H1 (cell line): ENCODE data around the gene RMDN3. TPM values are rescaled to one million over a fixed set of nuclear protein-coding genes. Genes with fewer than 3 reads are reported as not detected.

Experiments used
- CTCF ChIA-PET: fragments of 300-600 bp; sonication (Branson Sonifier 250); formaldehyde crosslinking; loops from one replicate; lab custom pipeline; 2021; ENCODE audit not compliant: partially characterized antibody; lab: Charles Lee
- POLR2A ChIA-PET: fragments of 300-600 bp; sonication (Branson Sonifier 250); formaldehyde crosslinking; loops from one replicate; lab custom pipeline; 2021; ENCODE audit warnings: inconsistent platforms; ENCODE audit not compliant: partially characterized antibody; lab: Charles Lee
- DNase-seq, 2 experiments: peaks; one replicate each; pipeline versions ENCODE4 v3.0.0 to v3.0.0-alpha.2; 2010 to 2022; ENCODE audit warnings: low spot score in 2 of 2, low read depth in 1 of 2, mixed read lengths in 1 of 2
- FAIRE-seq: peaks from 2 replicates; lab custom pipeline; 2011; peaks lifted over from hg19 to GRCh38; lab: Jason Lieb, UNC
- H2AFZ ChIP-seq: 2 replicates; pipeline ENCODE4 v1.8.1; 2012; ENCODE audit warnings: low read length, inconsistent platforms
- H2AK5ac ChIP-seq: 2 replicates; pipeline ENCODE4 v1.6.1; 2013; ENCODE audit warnings: low read depth, low read length
- H2BK120ac ChIP-seq: replicated peaks from 2 replicates; pipeline ENCODE3; 2013; ENCODE audit warnings: low read depth, low read length, inconsistent platforms
- H2BK12ac ChIP-seq: 2 replicates; pipeline ENCODE4 v1.6.1; 2013; ENCODE audit warnings: low read depth, low read length
- H2BK15ac ChIP-seq: 2 replicates; pipeline ENCODE4 v1.6.1; 2013; ENCODE audit warnings: low read length
- H2BK20ac ChIP-seq: 2 replicates; pipeline ENCODE4 v1.6.1; 2013; ENCODE audit warnings: low read length
- H2BK5ac ChIP-seq: 2 replicates; pipeline ENCODE4 v1.6.1; 2013; ENCODE audit warnings: low read depth, low read length
- H3K14ac ChIP-seq: 2 replicates; pipeline ENCODE4 v1.6.1; 2013; ENCODE audit warnings: inconsistent platforms; ENCODE audit not compliant: insufficient read length
- H3K18ac ChIP-seq: 2 replicates; pipeline ENCODE4 v1.6.1; 2013; ENCODE audit warnings: low read length; ENCODE audit errors: extremely low read depth
- H3K23ac ChIP-seq: 2 replicates; pipeline ENCODE4 v1.6.1; 2013; ENCODE audit warnings: inconsistent platforms; ENCODE audit not compliant: insufficient read length
- H3K23me2 ChIP-seq: 2 replicates; pipeline ENCODE4 v1.6.1; 2013; ENCODE audit warnings: low read depth, low read length
- H3K27ac ChIP-seq: 2 replicates; pipeline ENCODE4 v1.6.1; 2011; ENCODE audit warnings: low read depth, low read length, inconsistent platforms
- H3K27me3 ChIP-seq, 4 experiments: replicated peaks in 1 of 4; 1 replicate in 1 of 4; 2 replicates in 3 of 4; pipeline versions ENCODE4 v1.6.1 to v1.8.1; 2011 to 2013; ENCODE audit warnings: low read length in 3 of 4, mild to moderate bottlenecking in 3 of 4, inconsistent platforms in 2 of 4, mixed read lengths in 2 of 4, moderate library complexity in 1 of 4; ENCODE audit not compliant: control insufficient read depth in 3 of 4, insufficient read depth in 3 of 4; ENCODE audit errors: extremely low read depth in 1 of 4
- H3K36me3 ChIP-seq, 4 experiments: 2 replicates each; pipeline versions ENCODE4 v1.6.1 to v1.8.1; 2011 to 2013; ENCODE audit warnings: mild to moderate bottlenecking in 4 of 4, low read length in 3 of 4, moderate library complexity in 2 of 4, control low read depth in 1 of 4, inconsistent platforms in 1 of 4; ENCODE audit not compliant: insufficient read depth in 4 of 4, control insufficient read depth in 2 of 4
- H3K4ac ChIP-seq: replicated peaks from 2 replicates; pipeline ENCODE3; 2013; ENCODE audit warnings: low read length, low read depth, mixed read lengths, inconsistent platforms; ENCODE audit not compliant: insufficient read length
- H3K4me1 ChIP-seq, 4 experiments: replicated peaks in 1 of 4; 1 replicate in 1 of 4; 2 replicates in 3 of 4; pipeline versions ENCODE4 v1.6.1 to v1.8.1; 2011 to 2013; ENCODE audit warnings: low read length in 3 of 4, inconsistent platforms in 2 of 4, mixed read lengths in 1 of 4; ENCODE audit not compliant: insufficient read depth in 4 of 4, control insufficient read depth in 3 of 4
- H3K4me2 ChIP-seq, 2 experiments: 2 replicates each; pipeline versions ENCODE4 v1.6.1 to v1.8.1; 2011 to 2013; ENCODE audit warnings: low read depth in 2 of 2, low read length in 2 of 2, control low read depth in 1 of 2, inconsistent platforms in 1 of 2, mild to moderate bottlenecking in 1 of 2; ENCODE audit not compliant: insufficient read depth in 1 of 2
- H3K4me3 ChIP-seq, 4 experiments: fragments of 200-600, 300-600 bp in 1 of 4; sonication (generic), shearing (Covaris generic), sonication (Bioruptor Twin) in 1 of 4; 2 replicates each; pipeline versions ENCODE4 v1.5.1 to v1.8.1; 2011 to 2016; ENCODE audit warnings: low read length in 4 of 4, low read depth in 3 of 4, control low read depth in 2 of 4, inconsistent platforms in 2 of 4, mild to moderate bottlenecking in 2 of 4, mixed read lengths in 1 of 4, moderate library complexity in 1 of 4; ENCODE audit not compliant: insufficient read depth in 2 of 4; ENCODE audit errors: extremely low read depth in 1 of 4
- H3K56ac ChIP-seq: replicated peaks from 2 replicates; pipeline ENCODE3; 2013; ENCODE audit warnings: low read depth, mild to moderate bottlenecking, mixed read lengths, low read length, inconsistent platforms; ENCODE audit not compliant: insufficient read length
- H3K79me1 ChIP-seq: 2 replicates; pipeline ENCODE4 v1.6.1; 2013; ENCODE audit warnings: low read depth, low read length, control low read depth
- H3K79me2 ChIP-seq, 2 experiments: 2 replicates each; pipeline versions ENCODE4 v1.6.1 to v1.8.1; 2012 to 2013; ENCODE audit warnings: low read length in 2 of 2, mild to moderate bottlenecking in 2 of 2, inconsistent platforms in 1 of 2; ENCODE audit not compliant: insufficient read depth in 2 of 2, control insufficient read depth in 1 of 2
- H3K9ac ChIP-seq, 4 experiments: replicated peaks in 1 of 4; 1 replicate in 1 of 4; 2 replicates in 3 of 4; pipeline versions ENCODE4 v1.6.1 to v1.8.1; 2011 to 2013; ENCODE audit warnings: low read depth in 3 of 4, low read length in 3 of 4, control low read depth in 2 of 4, mild to moderate bottlenecking in 2 of 4, moderate library complexity in 2 of 4, inconsistent platforms in 1 of 4; ENCODE audit errors: extremely low read depth in 1 of 4
- H3K9me3 ChIP-seq, 2 experiments: 2 replicates each; pipeline versions ENCODE4 v1.6.1 to v1.8.1; 2012 to 2013; ENCODE audit warnings: mild to moderate bottlenecking in 2 of 2, moderate library complexity in 2 of 2, control low read depth in 1 of 2, inconsistent platforms in 1 of 2, low read depth in 1 of 2, low read length in 1 of 2, mixed read lengths in 1 of 2; ENCODE audit not compliant: insufficient read depth in 2 of 2
- H4K20me1 ChIP-seq, 2 experiments: replicated peaks in 1 of 2; 2 replicates each; pipeline versions ENCODE3 to v1.8.1; 2011 to 2013; ENCODE audit warnings: inconsistent platforms in 2 of 2, low read length in 2 of 2, mild to moderate bottlenecking in 1 of 2; ENCODE audit not compliant: insufficient read depth in 2 of 2, control insufficient read depth in 1 of 2
- H4K5ac ChIP-seq: 2 replicates; pipeline ENCODE4 v1.6.1; 2013; ENCODE audit warnings: low read length, low read depth, mixed read lengths, inconsistent platforms; ENCODE audit not compliant: insufficient read length
- H4K8ac ChIP-seq: 2 replicates; pipeline ENCODE4 v1.8.0; 2013; ENCODE audit warnings: mild to moderate bottlenecking, moderate library complexity, low read length, inconsistent platforms; ENCODE audit not compliant: insufficient read depth; ENCODE audit errors: extremely low read depth
- H4K91ac ChIP-seq: replicated peaks from 2 replicates; pipeline ENCODE3; 2013; ENCODE audit warnings: low read length, mixed read lengths, inconsistent platforms; ENCODE audit not compliant: insufficient read length
- BRCA1 ChIP-seq: IDR thresholded peaks from 2 replicates; pipeline ENCODE4 v1.6.1; 2012; ENCODE audit warnings: low read depth, low read length, improper control_type of control experiment
- CEBPB ChIP-seq: IDR thresholded peaks from 2 replicates; pipeline ENCODE4 v1.6.1; 2012; ENCODE audit warnings: low read depth, low read length
- CHD1 ChIP-seq: IDR thresholded peaks from 2 replicates; pipeline ENCODE4 v1.6.1; 2012; ENCODE audit warnings: low read depth, low read length, improper control_type of control experiment
- CREB1 ChIP-seq: IDR thresholded peaks from 2 replicates; pipeline ENCODE4 v1.6.1; 2012; ENCODE audit warnings: inconsistent platforms
- EP300 ChIP-seq, 2 experiments: IDR thresholded peaks; 1 replicate in 1 of 2; 2 replicates in 1 of 2; pipeline ENCODE4 v1.6.1; 2011 to 2012; ENCODE audit warnings: low read depth in 2 of 2, low read length in 2 of 2, mild to moderate bottlenecking in 2 of 2, borderline replicate concordance in 1 of 2, inconsistent platforms in 1 of 2, moderate library complexity in 1 of 2
- KDM4A ChIP-seq: IDR thresholded peaks from one replicate; pipeline ENCODE4 v1.7.1; 2012; ENCODE audit warnings: low read depth, mild to moderate bottlenecking, moderate library complexity, low read length, inconsistent platforms; ENCODE audit not compliant: severe bottlenecking
- MAX ChIP-seq: IDR thresholded peaks from 2 replicates; pipeline ENCODE4 v1.6.1; 2012; ENCODE audit warnings: inconsistent platforms
- PHF8 ChIP-seq: fragments of 200-600 bp; sonication (generic); conservative IDR thresholded peaks from 2 replicates; pipeline ENCODE4 v1.7.1; 2012; ENCODE audit warnings: low read depth, mild to moderate bottlenecking, inconsistent platforms, low read length, moderate library complexity
- POLR2AphosphoS5 ChIP-seq: IDR thresholded peaks from 2 replicates; pipeline ENCODE4 v1.6.1; 2011; ENCODE audit warnings: low read depth, low read length
- SAP30 ChIP-seq: fragments of 300-600 bp; sonication (generic); IDR thresholded peaks from 2 replicates; pipeline ENCODE4 v1.7.1; 2012; ENCODE audit warnings: low read length, moderate library complexity, mild to moderate bottlenecking, inconsistent platforms; ENCODE audit not compliant: insufficient read depth, insufficient replicate concordance
- SIN3A ChIP-seq, 2 experiments: IDR thresholded peaks in 1 of 2; conservative IDR thresholded peaks in 1 of 2; 2 replicates each; pipeline ENCODE4 v1.6.1; 2011 to 2012; ENCODE audit warnings: low read length in 2 of 2, improper control_type of control experiment in 1 of 2, low read depth in 1 of 2, mild to moderate bottlenecking in 1 of 2
- SUZ12 ChIP-seq: fragments of 200-600 bp; sonication (generic); IDR thresholded peaks from 2 replicates; pipeline ENCODE4 v1.6.1; 2012; ENCODE audit warnings: mild to moderate bottlenecking, inconsistent platforms, low read length, moderate library complexity, mixed read lengths
- TAF1 ChIP-seq: IDR thresholded peaks from 2 replicates; pipeline ENCODE4 v1.6.1; 2011; ENCODE audit warnings: mild to moderate bottlenecking, low read depth, low read length
- YY1 ChIP-seq: IDR thresholded peaks from 2 replicates; pipeline ENCODE4 v1.6.1; 2011; ENCODE audit warnings: low read depth, mild to moderate bottlenecking, low read length
- WGBS, 2 experiments: shearing (Covaris generic) in 1 of 2; methylation state at CpG; one replicate each; pipeline versions ENCODE4 v1.1.6 to v1.1.7; 2013 to 2015; ENCODE audit warnings: low lambda C conversion rate in 2 of 2, mixed read lengths in 2 of 2, inconsistent platforms in 1 of 2, low coverage in 1 of 2, missing lambda C conversion rate in 1 of 2; ENCODE audit not compliant: insufficient replicate concordance in 2 of 2, insufficient coverage in 1 of 2, insufficient read length in 1 of 2; ENCODE audit errors: extremely low coverage in 1 of 2, missing lambda C conversion rate in 1 of 2; 5-methylcytosine and 5-hydroxymethylcytosine counted together
- polyA plus RNA-seq, 7 experiments: library from polyadenylated mRNA; depleted of rRNA in 3 of 7; stranded (reverse) in 5 of 7; unstranded in 2 of 7; fragments of >200 nt in 5 of 7; fragments of 200-250 nt in 2 of 7; gene quantifications; 1 replicate in 5 of 7; 2 replicates in 1 of 7; 4 replicates in 1 of 7; pipeline versions ENCODE4 v1.2.1 to v1.2.3, GENCODE V29; 2011 to 2013; ENCODE audit warnings: missing spikeins in 2 of 7, mixed read lengths in 2 of 7
- total RNA-seq: library from RNA; stranded (reverse); fragmentation: NEBNext Ultra II Directional; extraction: Animal tissue kit (Norgen Biotek cat#: 25700); gene quantifications from 2 replicates; pipeline ENCODE4 v1.2.1, GENCODE V29; 2021

RMDN3 gene
- total and polyA plus RNA-seq, 2 of the 8 experiments (the other 6 are each of a cell fraction or from before 2014, with no cell fraction given), result 10.8 to 24.1 TPM

DNA sequence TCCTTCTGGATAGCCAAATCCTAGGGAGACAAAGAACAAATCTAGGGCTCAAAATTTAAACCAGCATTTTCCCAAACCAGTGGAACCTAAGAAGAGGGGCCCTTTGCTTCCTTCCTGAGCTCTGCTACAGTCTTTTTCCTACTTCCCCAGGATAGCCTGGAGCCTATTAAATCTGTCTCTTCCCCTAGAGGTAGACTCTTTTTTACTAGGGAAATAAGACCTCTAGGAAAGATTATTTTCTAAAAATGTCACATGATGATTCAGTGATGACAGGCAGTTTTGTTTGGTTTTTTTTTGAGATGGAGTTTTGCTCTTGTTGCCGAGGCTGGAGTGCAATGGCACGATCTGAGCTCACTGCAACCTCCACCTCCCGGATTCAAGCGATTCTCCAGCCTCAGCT lies 18.5 kb downstream of the RMDN3 start:
- H3K23me2 ChIP-seq, result no peaks in the 10 kb centered on the region
- H3K4me2 ChIP-seq, result no peak overlapping the region
- H3K4me3 ChIP-seq, result no peak overlapping the region
- no peak overlapping the region for H2AFZ ChIP-seq
- H4K8ac ChIP-seq, result no peak overlapping the region
- no peak overlapping the region for H3K14ac ChIP-seq
- H2BK5ac ChIP-seq, result no peak overlapping the region
- H3K4ac ChIP-seq, result no peak overlapping the region
- ChIA-PET POLR2A (interaction anchor here (0.6 to 2.6 kb wide), 5 partner anchors 10 to 165 kb away, joined by 3 to 11 read pairs (median 5); partner anchors contain the start of genes RAD51 and SPINT1), CTCF (interaction anchor here (0.6 to 1.9 kb wide), 5 partner anchors 10 to 157 kb away, joined by 3 to 6 read pairs (median 3); partner anchors contain the start of gene VPS18)
- no peak overlapping the region for H2BK120ac ChIP-seq
- peaks cover 3 to 47% (median 28%) of the 10 kb centered on the region in 4 experiments; a peak in 6 of 8 replicates for H3K36me3 ChIP-seq
- H2BK20ac ChIP-seq, result no peak overlapping the region
- no peak overlapping the region for H4K91ac ChIP-seq
- no peaks in the 10 kb centered on the region for H3K9me3 ChIP-seq
- no peak overlapping the region for H3K27ac ChIP-seq
- H3K23ac ChIP-seq, result no peak overlapping the region
- no peak overlapping the region for H3K18ac ChIP-seq
- FAIRE-seq (no peak), DNase-seq (no peak)
- H2BK15ac ChIP-seq, result no peak overlapping the region
- H3K79me2 ChIP-seq, result no peaks in the 10 kb centered on the region
- WGBS, 2 experiments, result 90% methylated on average over 4 of the region's 4 CpGs; no CpG with 5 or more reads in 1 of the 2 experiments
- no peak overlapping the region for H3K56ac ChIP-seq
- no peaks in the 10 kb centered on the region for H3K27me3 ChIP-seq
- no peaks in the 10 kb centered on the region for H3K79me1 ChIP-seq
- H2AK5ac ChIP-seq, result no peak overlapping the region
- peaks cover 0 to 1% of the 10 kb centered on the region in 2 experiments for H4K20me1 ChIP-seq
- H3K9ac ChIP-seq, result no peak overlapping the region
- no peak overlapping the region for H2BK12ac ChIP-seq
- no peak overlapping the region for H4K5ac ChIP-seq
- peaks cover 12 to 18% (median 17%) of the 10 kb centered on the region in 4 experiments for H3K4me1 ChIP-seq
- TF ChIP-seq TAF1, result no peak
- no peak for TF ChIP-seq MAX
- TF ChIP-seq POLR2AphosphoS5, result no peak
- no peak for TF ChIP-seq CHD1
- TF ChIP-seq SUZ12, result no peak
- no peak for TF ChIP-seq PHF8
- TF ChIP-seq YY1, result no peak
- TF ChIP-seq SIN3A (conservative IDR thresholded peaks at IDR 0.05 in 1 of 2, IDR thresholded peaks at IDR 0.05 in 1 of 2; ENCODE audit: low read depth in 1 of 2, low read length in 2 of 2), result no peak
- TF ChIP-seq EP300 (IDR thresholded peaks at IDR 0.05; ENCODE audit: borderline replicate concordance in 1 of 2, low read depth in 2 of 2, low read length in 2 of 2), result no peak
- no peak for TF ChIP-seq BRCA1
- no peak for TF ChIP-seq KDM4A
- no peak for TF ChIP-seq SAP30
- TF ChIP-seq CREB1, result no peak
- TF ChIP-seq CEBPB, result no peak
